ENCODE measurements around the gene CAMK2A.

The CAMK2A gene

GRCh38 chr5:150286820-150287219 lies 2.8 kb downstream of the CAMK2A start:
- H3K27me3 Mint-ChIP-seq = no peaks in the 10 kb centered on the region
- no peak overlapping the region for H3K4me3 Mint-ChIP-seq
- no peaks in the 10 kb centered on the region for H3K36me3 Mint-ChIP-seq (ENCODE audit: low read depth)
- no peaks in the 10 kb centered on the region for H3K9me3 Mint-ChIP-seq
- no peaks in the 10 kb centered on the region for H3K4me1 Mint-ChIP-seq (ENCODE audit: low read depth)
- no peak for DNase-seq
- H3K27ac Mint-ChIP-seq = no peak overlapping the region

GRCh38 chr5:150285114-150285513 lies 4.5 kb downstream of the CAMK2A start:
- H3K36me3 Mint-ChIP-seq (ENCODE audit: low read depth) = no peaks in the 10 kb centered on the region
- H3K4me1 Mint-ChIP-seq (ENCODE audit: low read depth) = no peaks in the 10 kb centered on the region
- H3K9me3 Mint-ChIP-seq = no peaks in the 10 kb centered on the region
- DNase-seq = no peak
- no peak overlapping the region for H3K27ac Mint-ChIP-seq
- H3K27me3 Mint-ChIP-seq = no peaks in the 10 kb centered on the region
- H3K4me3 Mint-ChIP-seq = no peak overlapping the region

DNA sequence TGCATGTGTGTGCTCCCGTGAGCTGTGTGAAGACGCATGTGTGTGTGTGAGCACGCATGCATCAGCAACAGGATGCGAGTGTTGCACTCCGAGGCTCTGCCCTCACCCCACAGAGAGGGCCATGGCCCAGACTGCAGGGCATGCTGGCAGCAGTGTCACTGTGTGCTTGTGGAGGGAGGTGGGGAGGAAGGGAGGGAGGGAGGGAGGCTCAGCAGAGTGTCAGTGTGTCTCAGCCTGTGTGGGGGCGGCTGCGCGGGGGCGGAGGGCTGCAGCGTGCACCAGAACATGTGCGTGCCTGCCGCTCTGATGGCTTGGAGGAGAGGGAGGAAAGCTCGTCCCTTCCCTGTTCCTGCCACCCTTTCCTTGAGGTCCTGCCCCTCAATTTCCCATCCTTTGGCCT lies 5.3 kb downstream of the CAMK2A start:
- H3K4me3 Mint-ChIP-seq = no peak overlapping the region
- no peak overlapping the region for H3K27ac Mint-ChIP-seq
- H3K36me3 Mint-ChIP-seq (ENCODE audit: low read depth) = no peaks in the 10 kb centered on the region
- no peaks in the 10 kb centered on the region for H3K4me1 Mint-ChIP-seq (ENCODE audit: low read depth)
- H3K9me3 Mint-ChIP-seq = no peaks in the 10 kb centered on the region
- no peak for DNase-seq
- no peaks in the 10 kb centered on the region for H3K27me3 Mint-ChIP-seq

- Mint-ChIP-seq H3K36me3 (ENCODE audit: low read depth) (no peaks in the 10 kb centered on the region), H3K9me3 (no peaks in the 10 kb centered on the region), H3K4me1 (ENCODE audit: low read depth) (no peaks in the 10 kb centered on the region), H3K27me3 (no peaks in the 10 kb centered on the region), H3K27ac (no peak overlapping the region), H3K4me3 (no peak overlapping the region)
- DNase-seq = no peak
Measured at GRCh38 chr5:150283904-150284303, 5.7 kb downstream of the CAMK2A start.

GRCh38 chr5:150281987-150282386 lies 7.6 kb downstream of the CAMK2A start:
- Mint-ChIP-seq H3K36me3 (ENCODE audit: low read depth) (no peaks in the 10 kb centered on the region), H3K27ac (no peak overlapping the region), H3K9me3 (no peaks in the 10 kb centered on the region), H3K4me3 (no peak overlapping the region), H3K27me3 (peaks cover 3% of the 10 kb centered on the region), H3K4me1 (ENCODE audit: low read depth) (no peaks in the 10 kb centered on the region)
- DNase-seq = no peak

- no peaks in the 10 kb centered on the region for H3K36me3 Mint-ChIP-seq (ENCODE audit: low read depth)
- peaks cover 3% of the 10 kb centered on the region for H3K27me3 Mint-ChIP-seq
- no peak overlapping the region for H3K27ac Mint-ChIP-seq
- no peak overlapping the region for H3K4me3 Mint-ChIP-seq
- H3K9me3 Mint-ChIP-seq = no peaks in the 10 kb centered on the region
- no peaks in the 10 kb centered on the region for H3K4me1 Mint-ChIP-seq (ENCODE audit: low read depth)
- DNase-seq = no peak
Measured at GRCh38 chr5:150279330-150280020, 10.1 kb downstream of the CAMK2A start.

DNA sequence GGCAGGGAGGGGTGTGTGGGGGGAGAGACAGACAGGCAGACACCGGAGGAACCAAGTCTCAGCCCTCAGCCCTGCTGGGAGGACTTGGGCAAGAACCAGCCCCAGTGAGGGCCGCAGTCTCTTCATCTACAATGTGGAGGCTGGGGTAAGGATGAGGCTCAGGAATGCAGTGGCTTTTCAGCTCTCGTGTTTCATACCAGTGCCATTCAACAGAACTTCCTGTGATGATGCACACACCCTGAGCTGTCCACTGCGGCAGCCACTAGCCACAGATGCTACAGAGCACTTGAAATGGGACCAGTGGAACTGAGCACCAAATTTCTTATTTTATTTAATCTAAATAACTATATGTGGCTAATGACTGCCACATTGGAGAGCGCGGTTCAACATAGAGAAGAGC lies 10.7 kb downstream of the CAMK2A start:
- no peaks in the 10 kb centered on the region for H3K4me1 Mint-ChIP-seq (ENCODE audit: low read depth)
- DNase-seq = no peak
- H3K9me3 Mint-ChIP-seq = no peaks in the 10 kb centered on the region
- peaks cover 3% of the 10 kb centered on the region for H3K27me3 Mint-ChIP-seq
- no peak overlapping the region for H3K27ac Mint-ChIP-seq
- H3K4me3 Mint-ChIP-seq = no peak overlapping the region
- no peaks in the 10 kb centered on the region for H3K36me3 Mint-ChIP-seq (ENCODE audit: low read depth)

DNA sequence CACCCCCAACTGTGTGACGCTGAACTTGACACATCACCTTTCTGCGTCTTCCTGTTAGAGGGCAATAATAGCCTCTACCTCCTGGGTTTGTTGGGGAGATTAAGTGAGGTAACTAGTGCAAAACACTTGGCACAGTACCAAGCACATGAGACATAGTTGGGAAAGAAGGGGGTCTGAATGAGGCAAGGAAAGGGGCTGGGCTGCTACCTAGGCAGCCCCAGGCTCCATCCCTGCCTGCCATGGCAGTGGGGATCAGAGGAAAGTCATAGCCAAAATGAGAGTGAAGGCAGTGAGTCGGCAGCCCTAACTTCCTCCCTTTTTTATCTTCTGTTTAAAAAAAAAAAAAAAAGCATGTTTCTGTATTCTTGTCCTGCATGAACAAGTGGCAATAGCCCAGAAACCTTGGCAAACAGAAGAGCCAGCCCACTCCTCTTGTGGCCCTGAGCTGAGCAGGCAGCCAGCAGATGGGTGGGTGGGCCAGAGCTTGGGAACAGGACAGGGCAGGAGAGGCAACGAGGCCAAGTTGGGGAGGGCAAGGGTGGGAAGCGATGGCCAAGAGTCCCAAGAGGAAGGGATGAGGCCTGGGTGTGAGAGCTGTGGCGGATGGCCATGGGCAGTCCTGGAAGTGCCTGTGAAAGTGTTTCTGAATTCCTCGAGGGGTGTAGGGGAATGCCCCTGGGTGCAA lies 11.4 kb downstream of the CAMK2A start:
- Mint-ChIP-seq H3K4me3 (no peak overlapping the region), H3K27me3 (peaks cover 3% of the 10 kb centered on the region), H3K36me3 (ENCODE audit: low read depth) (no peaks in the 10 kb centered on the region), H3K4me1 (ENCODE audit: low read depth) (no peaks in the 10 kb centered on the region), H3K9me3 (no peaks in the 10 kb centered on the region), H3K27ac (no peak overlapping the region)
- DNase-seq = no peak

- Mint-ChIP-seq H3K4me3 (no peak overlapping the region), H3K27me3 (peaks cover 3% of the 10 kb centered on the region), H3K27ac (no peak overlapping the region), H3K4me1 (ENCODE audit: low read depth) (no peaks in the 10 kb centered on the region), H3K36me3 (ENCODE audit: low read depth) (no peaks in the 10 kb centered on the region), H3K9me3 (no peaks in the 10 kb centered on the region)
- no peak for DNase-seq
Measured at GRCh38 chr5:150277043-150277442, 12.5 kb downstream of the CAMK2A start.

DNA sequence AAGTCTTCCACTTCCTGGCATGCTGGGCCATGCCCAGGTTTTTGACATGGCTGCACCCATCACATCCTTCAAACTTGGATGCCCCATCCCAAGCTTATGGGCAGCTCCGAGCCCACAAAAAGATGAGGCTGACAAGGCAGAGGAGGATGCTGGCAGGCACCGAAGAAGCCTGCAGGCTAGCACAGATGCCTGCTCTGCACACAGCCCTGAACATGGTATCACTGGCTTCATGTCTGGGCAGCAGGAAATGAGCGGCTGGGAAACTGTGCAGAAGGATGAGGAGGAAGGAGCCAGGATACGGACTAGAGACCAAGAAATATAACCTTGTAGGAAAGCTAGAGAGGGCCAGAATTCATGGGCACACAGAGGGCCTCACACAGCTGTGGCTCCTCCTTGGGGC lies 14.8 kb downstream of the CAMK2A start:
- H3K9me3 Mint-ChIP-seq = no peaks in the 10 kb centered on the region
- H3K36me3 Mint-ChIP-seq (ENCODE audit: low read depth) = no peaks in the 10 kb centered on the region
- H3K4me3 Mint-ChIP-seq = no peak overlapping the region
- H3K27me3 Mint-ChIP-seq = peaks cover 3% of the 10 kb centered on the region
- H3K4me1 Mint-ChIP-seq (ENCODE audit: low read depth) = no peaks in the 10 kb centered on the region
- H3K27ac Mint-ChIP-seq = no peak overlapping the region
- no peak for DNase-seq

DNA sequence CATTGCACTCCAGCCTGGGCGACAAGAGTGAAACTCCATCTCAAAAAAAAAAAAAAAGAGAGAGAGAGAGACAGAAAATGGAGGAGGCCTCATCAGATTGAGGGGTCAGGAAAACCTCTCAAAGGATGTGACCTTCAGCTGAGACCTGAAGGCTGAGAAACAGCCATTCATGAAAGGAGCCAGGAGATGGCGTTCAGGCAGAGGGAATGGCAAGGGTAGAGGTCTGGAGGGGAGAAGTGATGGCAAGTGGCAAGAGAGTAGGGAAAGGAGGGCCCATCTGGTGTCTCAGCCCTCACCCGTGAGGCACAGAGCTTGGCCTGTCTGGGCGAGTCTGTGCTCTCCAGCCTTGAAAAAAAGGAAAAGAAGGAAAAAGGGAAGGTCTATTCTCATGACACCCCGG lies 17.0 kb downstream of the CAMK2A start:
- H3K4me3 Mint-ChIP-seq = no peak overlapping the region
- H3K27ac Mint-ChIP-seq = no peak overlapping the region
- H3K36me3 Mint-ChIP-seq (ENCODE audit: low read depth) = no peaks in the 10 kb centered on the region
- no peak for DNase-seq
- no peaks in the 10 kb centered on the region for H3K9me3 Mint-ChIP-seq
- no peaks in the 10 kb centered on the region for H3K27me3 Mint-ChIP-seq
- no peaks in the 10 kb centered on the region for H3K4me1 Mint-ChIP-seq (ENCODE audit: low read depth)

DNA sequence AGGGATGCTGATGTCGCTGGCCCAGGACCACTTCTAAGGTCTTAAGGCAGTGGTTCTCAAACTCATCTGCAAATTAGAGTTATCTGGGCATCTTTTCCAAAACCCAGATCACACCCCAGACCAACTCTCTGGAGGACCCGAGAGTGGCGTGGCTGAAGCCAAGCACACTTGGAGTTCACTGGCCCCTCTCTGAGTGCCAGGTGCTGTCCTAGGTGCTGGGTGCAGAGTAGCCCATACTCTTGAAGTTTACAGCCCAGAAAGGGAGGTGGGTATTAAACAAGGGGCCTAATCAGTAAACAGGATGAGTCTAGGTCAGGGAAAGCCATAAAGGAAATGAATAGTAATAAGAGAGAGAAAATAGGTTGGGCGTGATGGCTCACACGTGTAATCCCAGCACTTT lies 17.6 kb downstream of the CAMK2A start:
- DNase-seq = no peak
- H3K36me3 Mint-ChIP-seq (ENCODE audit: low read depth) = no peaks in the 10 kb centered on the region
- H3K27me3 Mint-ChIP-seq = no peaks in the 10 kb centered on the region
- no peaks in the 10 kb centered on the region for H3K4me1 Mint-ChIP-seq (ENCODE audit: low read depth)
- H3K4me3 Mint-ChIP-seq = no peak overlapping the region
- H3K27ac Mint-ChIP-seq = no peak overlapping the region
- no peaks in the 10 kb centered on the region for H3K9me3 Mint-ChIP-seq

DNA sequence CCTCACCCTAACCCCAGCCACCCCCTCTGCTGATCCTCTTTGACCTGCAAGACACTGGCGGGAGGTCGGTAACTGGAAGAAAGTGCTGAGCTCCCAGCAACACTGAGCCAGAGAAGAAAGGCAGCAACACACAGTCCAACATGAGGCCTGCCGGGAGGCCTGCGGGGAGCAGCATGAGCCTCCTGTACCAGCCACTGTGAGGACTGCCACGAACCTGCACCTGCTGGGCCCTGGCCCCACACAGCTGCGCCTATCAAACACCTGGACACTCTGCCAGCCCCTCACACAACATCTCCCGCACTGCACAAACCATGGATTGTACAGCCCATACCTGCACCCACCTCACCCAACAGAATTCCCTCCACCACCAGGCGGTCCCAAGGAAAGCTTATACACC lies 18.3 kb downstream of the CAMK2A start:
- H3K4me3 Mint-ChIP-seq = no peak overlapping the region

GRCh38 chr5:150270541-150271295 lies 18.9 kb downstream of the CAMK2A start:
- Mint-ChIP-seq H3K36me3 (ENCODE audit: low read depth) (no peaks in the 10 kb centered on the region), H3K4me3 (no peak overlapping the region), H3K27ac (no peak overlapping the region), H3K9me3 (no peaks in the 10 kb centered on the region), H3K4me1 (ENCODE audit: low read depth) (no peaks in the 10 kb centered on the region), H3K27me3 (no peaks in the 10 kb centered on the region)
- DNase-seq = no peak

More for the DNA sequence above, 18.3 kb downstream of the CAMK2A start:
- no peak for DNase-seq
- Mint-ChIP-seq H3K27ac (no peak overlapping the region), H3K36me3 (ENCODE audit: low read depth) (no peaks in the 10 kb centered on the region), H3K27me3 (no peaks in the 10 kb centered on the region), H3K9me3 (no peaks in the 10 kb centered on the region), H3K4me1 (ENCODE audit: low read depth) (no peaks in the 10 kb centered on the region)

DNA sequence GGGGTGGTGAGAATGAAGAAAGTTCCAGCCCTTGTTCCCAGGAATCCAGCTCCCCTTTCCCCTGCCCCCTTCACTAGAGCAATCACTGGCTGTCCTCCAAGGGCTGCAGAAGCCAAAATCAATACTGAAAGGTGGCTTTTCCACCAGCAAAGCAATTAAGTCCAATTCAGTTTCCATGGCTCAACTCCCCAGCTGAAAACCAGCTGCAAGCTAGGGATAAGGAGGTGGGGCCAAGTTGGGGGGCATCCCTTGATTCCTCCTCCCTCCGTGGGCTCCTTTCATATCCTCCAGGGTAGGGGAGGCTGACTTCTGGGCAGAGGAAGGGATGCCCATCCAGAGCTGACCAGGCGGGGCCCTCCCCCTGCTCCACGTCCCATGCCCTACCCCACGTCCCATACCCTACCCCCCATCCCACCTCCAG lies 22.7 kb downstream of the CAMK2A start:
- no peaks in the 10 kb centered on the region for H3K9me3 Mint-ChIP-seq
- H3K36me3 Mint-ChIP-seq (ENCODE audit: low read depth) = no peaks in the 10 kb centered on the region
- no peaks in the 10 kb centered on the region for H3K4me1 Mint-ChIP-seq (ENCODE audit: low read depth)
- no peaks in the 10 kb centered on the region for H3K27me3 Mint-ChIP-seq
- no peak for DNase-seq
- no peak overlapping the region for H3K4me3 Mint-ChIP-seq
- H3K27ac Mint-ChIP-seq = no peak overlapping the region

Measured in activated T-cell treated with anti-CD3 and anti-CD28 coated beads, Interleukin-2, amount 50 U/mL, for 24 hours (primary cell).